Activated B cell treated with CpG ODN at 0.5 μM for 24 hours (primary cell): ENCODE data around the gene GJB2. TPM values are rescaled to one million over a fixed set of nuclear protein-coding genes. Genes with fewer than 3 reads are reported as not detected.
A peak's percentile ranks its signal among the peaks of the same experiment; 100 is the strongest.

ENCODE experiments used
- ATAC-seq: fragments of 200-7000 bp; cut with Tn5 transposase; one replicate; pipeline ENCODE4 v1.10.0; 2021; ENCODE audit warnings: low read depth, mild to moderate bottlenecking, moderate library complexity
- CTCF ChIA-PET: fragments of 350-600 bp; sonication (Branson Sonifier 250); formaldehyde crosslinking; loops from one replicate; lab custom pipeline; 2021; ENCODE audit warnings: antibody characterized with exemption; lab: Charles Lee
- POLR2A ChIA-PET: fragments of 350-600 bp; sonication (Branson Sonifier 250); formaldehyde crosslinking; loops from one replicate; lab custom pipeline; 2021; ENCODE audit warnings: antibody characterized with exemption; lab: Charles Lee
- DNase-seq: peaks from one replicate; pipeline ENCODE4 v3.0.0; 2022
- H3K27ac Mint-ChIP-seq: one replicate; pipeline ENCODE4 v1.8.0; 2020; ENCODE audit warnings: mixed read lengths
- H3K27me3 Mint-ChIP-seq: one replicate; pipeline ENCODE4 v1.8.0; 2021; ENCODE audit warnings: mixed read lengths
- H3K36me3 Mint-ChIP-seq: one replicate; pipeline ENCODE4 v1.8.0; 2021; ENCODE audit warnings: low read depth, mixed read lengths
- H3K4me1 Mint-ChIP-seq: one replicate; pipeline ENCODE4 v1.8.0; 2021; ENCODE audit warnings: mixed read lengths
- H3K4me3 Mint-ChIP-seq: one replicate; pipeline ENCODE4 v1.8.0; 2020; ENCODE audit warnings: mild to moderate bottlenecking, mixed read lengths
- H3K9me3 Mint-ChIP-seq: one replicate; pipeline ENCODE4 v1.8.0; 2020; ENCODE audit warnings: mixed read lengths
- intact Hi-C: fragments of 100-400 bp; cut with micrococcal nuclease; formaldehyde crosslinking; loops from one replicate; pipeline ENCODE4 v1.15.1; 2024
- total RNA-seq: library from RNA; stranded (reverse); gene quantifications from 2 replicates; pipeline ENCODE4 v1.2.3, GENCODE V29; 2022
- TF ChIP-seq, protein P1 (sequence below): fragments of 200-600 bp; IDR thresholded peaks from one replicate; pipeline ENCODE4 v1.8.0; 2022; ENCODE audit warnings: antibody characterized with exemption, mild to moderate bottlenecking

The GJB2 gene
- total RNA-seq: not detected in 2 replicates

DNA sequence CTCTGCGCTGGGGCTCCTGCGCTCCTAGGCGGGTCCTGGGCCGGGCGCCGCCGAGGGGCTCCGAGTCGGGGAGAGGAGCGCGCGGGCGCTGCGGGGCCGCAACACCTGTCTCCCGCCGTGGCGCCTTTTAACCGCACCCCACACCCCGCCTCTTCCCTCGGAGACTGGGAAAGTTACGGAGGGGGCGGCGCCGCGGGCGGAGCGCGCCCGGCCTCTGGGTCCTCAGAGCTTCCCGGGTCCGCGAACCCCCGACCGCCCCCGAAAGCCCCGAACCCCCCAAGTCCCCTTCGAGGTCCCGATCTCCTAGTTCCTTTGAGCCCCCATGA lies at the start of gene GJB2:
TSS of gene GJB2 (minus strand) at position 103 of the 326 bp plus-strand sequence. CDS start 3,357 bp downstream, outside the sequence.
- intact Hi-C loops: loop anchor here (10.0 kb wide), 2 partner anchors 302 to 512 kb away; partner anchors contain the start of gene IL17D
- Mint-ChIP-seq H3K36me3 (no peaks in the 10 kb centered on the region), H3K4me1 (peaks cover 20% of the 10 kb centered on the region), H3K4me3 (peak within 1 kb of the TSS; percentile 72), H3K9me3 (no peaks in the 10 kb centered on the region), H3K27me3 (peaks cover 50% of the 10 kb centered on the region), H3K27ac (no peak within 1 kb of the TSS)
- DNase-seq (no peak), ATAC-seq (no peak)
- TF ChIP-seq, protein P1, sequence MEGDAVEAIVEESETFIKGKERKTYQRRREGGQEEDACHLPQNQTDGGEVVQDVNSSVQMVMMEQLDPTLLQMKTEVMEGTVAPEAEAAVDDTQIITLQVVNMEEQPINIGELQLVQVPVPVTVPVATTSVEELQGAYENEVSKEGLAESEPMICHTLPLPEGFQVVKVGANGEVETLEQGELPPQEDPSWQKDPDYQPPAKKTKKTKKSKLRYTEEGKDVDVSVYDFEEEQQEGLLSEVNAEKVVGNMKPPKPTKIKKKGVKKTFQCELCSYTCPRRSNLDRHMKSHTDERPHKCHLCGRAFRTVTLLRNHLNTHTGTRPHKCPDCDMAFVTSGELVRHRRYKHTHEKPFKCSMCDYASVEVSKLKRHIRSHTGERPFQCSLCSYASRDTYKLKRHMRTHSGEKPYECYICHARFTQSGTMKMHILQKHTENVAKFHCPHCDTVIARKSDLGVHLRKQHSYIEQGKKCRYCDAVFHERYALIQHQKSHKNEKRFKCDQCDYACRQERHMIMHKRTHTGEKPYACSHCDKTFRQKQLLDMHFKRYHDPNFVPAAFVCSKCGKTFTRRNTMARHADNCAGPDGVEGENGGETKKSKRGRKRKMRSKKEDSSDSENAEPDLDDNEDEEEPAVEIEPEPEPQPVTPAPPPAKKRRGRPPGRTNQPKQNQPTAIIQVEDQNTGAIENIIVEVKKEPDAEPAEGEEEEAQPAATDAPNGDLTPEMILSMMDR: no peak
- ChIA-PET POLR2A (no interaction called here), CTCF (no interaction called here)

DNA sequence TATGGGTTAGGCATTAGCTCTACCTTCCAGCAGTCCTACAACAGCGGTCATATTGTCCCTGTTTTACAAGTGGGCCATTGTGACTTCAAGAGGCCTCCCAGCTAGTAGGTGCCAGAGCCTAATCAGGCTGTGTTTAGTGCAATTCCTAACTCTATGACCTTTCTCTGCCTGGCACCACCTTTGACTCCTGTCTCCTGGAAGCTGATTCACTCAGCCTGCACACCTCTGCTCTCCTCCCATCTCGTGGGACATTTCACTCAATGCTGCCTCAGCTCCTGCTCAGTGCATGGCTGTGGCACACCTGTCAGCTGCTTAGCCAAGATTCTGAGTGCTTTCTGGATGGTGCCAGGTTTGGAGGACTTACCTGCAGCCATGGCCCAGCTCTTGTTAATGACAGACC lies 48.9 kb upstream of the GJB2 start:
- H3K36me3 Mint-ChIP-seq: no peaks in the 10 kb centered on the region
- no peaks in the 10 kb centered on the region for H3K4me1 Mint-ChIP-seq
- intact Hi-C loops: no loop called here
- DNase-seq (no peak), ATAC-seq (no peak)
- POLR2A ChIA-PET: no interaction called here
- TF ChIP-seq, protein P1: no peak
- no peak overlapping the region for H3K27ac Mint-ChIP-seq
- CTCF ChIA-PET: no interaction called here
- no peak overlapping the region for H3K4me3 Mint-ChIP-seq
- H3K9me3 Mint-ChIP-seq: no peaks in the 10 kb centered on the region
- H3K27me3 Mint-ChIP-seq: peaks cover 19% of the 10 kb centered on the region

DNA sequence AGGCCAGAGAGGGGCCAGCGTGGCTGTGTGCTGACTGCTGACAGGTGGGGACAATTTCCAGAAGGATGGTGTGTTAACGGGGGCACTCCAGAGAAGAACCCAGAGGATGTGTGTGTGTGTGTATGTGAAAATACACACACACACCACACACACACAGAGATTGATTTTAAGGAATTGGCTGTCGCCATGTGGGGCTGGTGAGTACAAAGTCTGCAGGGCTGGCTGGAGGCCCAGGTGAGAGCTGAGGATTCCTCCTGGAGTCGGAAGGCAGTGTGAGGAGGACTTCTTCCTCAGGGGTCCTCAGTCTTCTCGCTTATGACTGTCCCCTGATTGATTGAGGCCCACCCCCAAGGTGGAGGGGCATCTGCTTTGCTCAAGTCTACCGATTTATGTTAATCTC lies 47.0 kb upstream of the GJB2 start:
- CTCF ChIA-PET: no interaction called here
- Mint-ChIP-seq H3K4me3 (no peak overlapping the region), H3K27me3 (peaks cover 22% of the 10 kb centered on the region), H3K27ac (no peak overlapping the region), H3K36me3 (no peaks in the 10 kb centered on the region), H3K4me1 (no peaks in the 10 kb centered on the region), H3K9me3 (no peaks in the 10 kb centered on the region)
- intact Hi-C loops: no loop called here
- POLR2A ChIA-PET: no interaction called here
- TF ChIP-seq, protein P1: no peak
- ATAC-seq (no peak), DNase-seq (no peak)

DNA sequence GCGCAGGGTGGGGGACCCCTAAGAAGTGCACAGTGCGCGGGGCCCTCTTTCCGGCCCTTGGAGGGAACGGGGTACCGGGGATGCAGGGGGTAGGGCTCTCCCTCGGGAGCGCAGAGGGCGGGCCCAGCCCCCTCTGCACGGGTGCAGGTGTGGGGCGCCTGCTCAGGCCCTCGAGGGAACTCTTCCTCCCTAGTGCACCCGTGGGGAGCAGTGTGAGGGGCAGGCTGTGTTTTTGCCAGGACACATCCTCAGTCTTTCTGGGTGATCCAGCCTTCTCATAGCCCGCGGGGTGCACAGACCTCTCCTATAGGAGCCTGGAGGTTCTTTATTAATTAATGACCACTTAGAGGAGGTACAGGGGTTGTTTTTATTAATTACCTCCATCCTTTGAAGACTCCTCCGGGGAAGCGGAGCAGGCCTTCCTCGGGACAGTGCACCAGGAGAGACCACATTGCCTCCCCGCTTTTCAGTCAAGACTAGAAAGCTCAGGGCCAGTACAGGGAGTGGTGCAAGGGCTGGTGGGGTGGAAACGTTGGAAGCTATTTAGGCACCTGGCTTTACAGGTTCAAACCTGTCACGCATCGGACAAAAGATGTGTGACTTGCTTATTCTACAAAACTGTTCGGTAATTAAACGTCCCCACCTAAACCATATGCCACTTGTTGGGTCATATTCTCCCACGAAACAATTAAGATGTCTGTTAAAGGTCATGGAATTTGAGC lies 40.0 kb upstream of the GJB2 start:
- no peak overlapping the region for H3K27ac Mint-ChIP-seq
- intact Hi-C loops: no loop called here
- peaks cover 10% of the 10 kb centered on the region for H3K4me1 Mint-ChIP-seq
- no peaks in the 10 kb centered on the region for H3K36me3 Mint-ChIP-seq
- no peak overlapping the region for H3K4me3 Mint-ChIP-seq
- no peaks in the 10 kb centered on the region for H3K9me3 Mint-ChIP-seq
- ChIA-PET POLR2A (no interaction called here), CTCF (no interaction called here)
- peaks cover 40% of the 10 kb centered on the region for H3K27me3 Mint-ChIP-seq
- ATAC-seq (no peak), DNase-seq (no peak)
- TF ChIP-seq, protein P1: no peak

DNA sequence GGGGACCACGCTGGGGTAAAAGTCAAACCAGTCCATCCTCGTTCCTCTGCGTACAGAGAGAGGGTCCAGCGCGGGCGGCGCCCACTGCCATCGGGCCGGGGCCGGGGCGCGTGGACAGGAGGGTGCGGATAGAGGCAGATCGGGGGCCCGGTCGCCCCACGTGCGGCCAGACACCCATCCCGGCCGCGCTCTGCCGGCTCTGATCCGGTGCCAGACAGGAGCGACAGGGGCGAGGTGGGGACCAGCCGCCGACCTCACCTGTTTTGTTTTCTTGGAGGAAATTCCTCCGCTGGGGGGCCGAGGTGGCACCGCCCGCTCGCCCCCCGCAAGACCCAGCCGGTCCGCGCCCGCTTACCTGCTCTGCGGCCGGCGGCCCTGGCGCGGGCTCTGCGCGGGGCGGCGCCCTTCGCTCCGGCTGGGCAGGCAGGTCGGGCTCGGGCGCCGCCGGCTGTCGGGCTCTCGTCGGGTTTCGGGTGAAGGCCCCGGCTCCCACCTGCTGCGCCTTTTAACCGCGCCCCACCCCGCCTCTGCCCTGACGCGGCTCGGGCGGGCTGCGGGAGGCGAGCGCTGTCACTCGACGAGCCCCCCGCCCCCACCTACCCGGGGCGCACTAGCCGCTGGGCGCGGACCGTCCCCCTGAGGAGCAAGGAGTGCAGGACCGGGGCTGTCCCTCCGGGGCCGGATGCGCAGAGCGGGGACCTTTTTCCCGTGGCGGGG lies 39.3 kb upstream of the GJB2 start, which contains the start of gene GJB6:
TSS of gene GJB6 (minus strand) at position 481 of the 717 bp plus-strand sequence. CDS start 8,839 bp downstream, outside the sequence.
- Mint-ChIP-seq H3K9me3 (no peaks in the 10 kb centered on the region), H3K4me3 (peak within 1 kb of the TSS; percentile 48), H3K27ac (no peak within 1 kb of the TSS), H3K36me3 (no peaks in the 10 kb centered on the region), H3K27me3 (peaks cover 40% of the 10 kb centered on the region), H3K4me1 (peaks cover 10% of the 10 kb centered on the region)
- ChIA-PET POLR2A (no interaction called here), CTCF (no interaction called here)
- TF ChIP-seq, protein P1: no peak
- intact Hi-C loops: no loop called here
- no peak for DNase-seq
- ATAC-seq: no peak
